SH-SY5Y (cell line): ENCODE measurements around the gene ATL2.

Experiments
- GATA2 ChIP-seq: IDR thresholded peaks from 2 replicates; pipeline ENCODE4 v1.6.1; 2011; ENCODE audit warnings: mild to moderate bottlenecking, low read depth, low read length
- GATA3 ChIP-seq: IDR thresholded peaks from 2 replicates; pipeline ENCODE4 v1.6.1; 2011; ENCODE audit warnings: low read depth, mild to moderate bottlenecking, low read length, moderate library complexity

DNA sequence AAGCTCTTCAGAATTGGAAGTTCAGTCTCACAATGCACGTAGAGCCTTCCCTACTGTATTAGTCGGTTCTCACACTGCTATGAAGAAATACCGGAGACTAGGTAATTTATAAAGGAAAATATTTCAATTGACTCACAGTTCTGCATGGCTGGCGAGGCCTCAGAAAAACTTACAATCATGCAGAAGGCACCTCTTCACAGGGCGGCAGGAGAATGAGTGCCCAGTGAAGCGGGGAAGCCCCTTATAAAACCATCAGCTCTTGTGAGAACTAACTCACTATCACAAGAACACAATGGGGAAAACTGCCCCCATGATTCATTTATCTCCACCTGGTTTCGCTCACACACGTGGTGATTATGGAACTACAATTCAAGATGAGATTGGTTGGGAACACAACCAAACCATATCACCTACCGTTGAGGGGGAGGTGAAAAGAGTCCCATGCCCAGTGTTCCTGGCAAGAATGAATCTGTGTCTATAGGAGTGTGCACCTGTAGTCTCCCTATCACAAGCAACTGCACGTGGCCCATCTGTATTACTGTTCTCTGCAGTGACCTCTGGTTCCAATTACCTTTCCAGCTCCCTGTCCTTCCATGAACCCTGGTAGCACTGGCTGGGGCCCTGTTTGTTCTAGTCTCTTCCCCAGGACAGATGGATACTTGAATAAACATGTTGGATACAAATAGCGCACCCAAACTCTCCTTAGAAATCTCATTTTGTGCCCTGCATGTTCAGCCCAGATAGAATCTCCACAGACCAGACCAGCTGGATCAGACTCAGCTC, 44.4 kb upstream of the ATL2 start:
- TF ChIP-seq GATA2 (no peak), GATA3 (no peak)
